RPMI7951 (cell line): ENCODE results near the gene DYNLT5. TPM values are rescaled to one million over a fixed set of nuclear protein-coding genes. Genes with fewer than 3 reads are reported as not detected.
"Not testable (repeated sequence)": the region's sequence is repeated elsewhere in the genome, so short reads cannot be mapped to it uniquely, and the experiment has no call there.

Experiments used
- DNase-seq: peaks from one replicate; pipeline ENCODE4 v3.0.0-alpha.2; 2012; ENCODE audit warnings: low read depth
- total RNA-seq: library from RNA; depleted of rRNA; stranded (reverse); fragments of >200 nt; shearing (Covaris generic); gene quantifications from 2 replicates; pipeline ENCODE4 v1.2.3, GENCODE V29; 2014

DYNLT5 gene
- total RNA-seq, 1 experiment from 2014 or later, result not detected

DNA sequence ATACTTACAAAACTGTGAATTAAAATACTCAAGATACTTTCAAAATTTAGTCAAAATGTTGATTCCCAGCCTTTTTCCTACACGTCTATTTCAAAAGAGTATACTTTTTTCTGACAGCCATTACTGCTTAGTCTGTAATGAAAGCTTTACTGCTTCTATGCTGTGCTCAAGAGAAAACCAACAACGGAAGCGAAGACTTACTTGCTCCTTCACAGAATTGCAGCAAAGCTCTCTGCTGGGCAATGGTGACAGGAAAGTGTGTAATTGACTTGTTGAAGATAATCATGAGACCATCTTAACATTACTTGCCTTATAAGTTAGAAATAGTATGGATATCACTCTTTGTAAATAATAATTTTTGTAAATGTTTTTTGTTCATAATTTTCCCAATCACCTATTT lies 1.7 kb upstream of the DYNLT5 start:
- no peak for DNase-seq

GRCh38 chr1:66751160-66751559 lies 1.1 kb upstream of the DYNLT5 start:
- DNase-seq, result no peak

- DNase-seq, result no peak
These were observed 562 bp downstream of the DYNLT5 start for GRCh38 chr1:66752671-66753371.

DNA sequence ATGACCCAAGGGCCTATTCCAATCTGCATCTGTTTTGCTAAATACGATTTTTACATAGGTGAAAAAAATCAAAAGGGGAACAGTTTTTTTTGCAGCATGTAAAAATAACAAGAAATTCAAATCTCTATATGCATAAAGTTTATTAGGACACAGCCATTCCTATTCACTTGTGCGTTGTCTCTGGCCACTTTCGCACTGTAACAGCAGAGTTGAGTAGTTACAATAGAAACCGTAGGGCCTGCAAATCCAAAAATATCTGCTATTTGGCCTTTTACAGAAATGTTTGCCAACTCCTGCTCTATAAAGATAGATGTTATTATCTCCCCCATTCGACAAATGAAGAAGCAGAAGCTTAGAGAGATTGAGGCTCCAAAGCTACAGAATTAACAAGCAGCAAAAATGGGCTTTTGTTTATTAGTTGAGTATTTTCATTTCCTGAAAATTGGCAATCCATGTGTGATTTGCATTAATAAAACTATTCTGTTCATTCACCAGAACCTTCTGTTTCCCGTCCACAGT lies 5.5 kb downstream of the DYNLT5 start:
- DNase-seq, result no peak

- DNase-seq, result peak; percentile 6
These were observed 6.0 kb downstream of the DYNLT5 start for GRCh38 chr1:66758241-66758755.

DNA sequence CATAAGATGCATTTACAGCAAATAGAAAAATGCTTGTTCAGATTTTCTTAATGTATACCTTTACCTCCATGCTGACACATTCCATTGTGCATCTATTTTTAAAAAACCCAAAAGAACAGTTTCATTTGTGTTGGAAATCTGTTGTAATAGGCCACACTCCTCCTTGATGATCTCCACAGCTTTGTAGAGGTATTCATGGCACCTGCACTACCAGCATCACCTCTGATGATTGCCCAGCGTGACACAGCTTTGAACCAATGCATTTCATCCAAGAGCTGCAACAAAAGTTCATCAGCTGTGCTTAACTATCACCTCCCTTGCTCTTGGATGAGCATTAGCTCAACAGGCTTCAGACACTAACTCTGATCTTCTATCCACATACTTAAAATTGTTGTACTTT lies 8.2 kb downstream of the DYNLT5 start:
- no peak for DNase-seq

DNA sequence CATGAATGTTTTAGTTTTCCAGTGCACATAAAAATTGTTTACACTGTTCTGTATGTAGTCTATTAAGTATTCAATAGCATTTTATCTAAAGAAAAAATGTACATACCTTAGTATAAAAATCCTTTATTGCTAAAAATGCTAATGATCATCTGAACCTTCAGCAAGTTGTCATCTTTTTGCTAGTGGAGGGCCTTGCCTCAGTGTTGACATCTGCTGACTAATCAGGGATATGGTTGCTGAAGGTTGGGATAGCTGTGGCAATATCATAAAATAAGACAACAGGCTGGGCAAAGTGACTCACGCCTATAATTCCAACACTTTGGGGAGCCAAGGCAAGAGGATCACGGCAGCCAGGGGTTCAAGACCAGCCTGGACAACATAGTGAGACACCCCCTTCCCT lies 9.0 kb downstream of the DYNLT5 start:
- peak; percentile 9 for DNase-seq

GRCh38 chr1:66764994-66765578 lies 12.8 kb downstream of the DYNLT5 start:
- DNase-seq, result peak; percentile 55

DNA sequence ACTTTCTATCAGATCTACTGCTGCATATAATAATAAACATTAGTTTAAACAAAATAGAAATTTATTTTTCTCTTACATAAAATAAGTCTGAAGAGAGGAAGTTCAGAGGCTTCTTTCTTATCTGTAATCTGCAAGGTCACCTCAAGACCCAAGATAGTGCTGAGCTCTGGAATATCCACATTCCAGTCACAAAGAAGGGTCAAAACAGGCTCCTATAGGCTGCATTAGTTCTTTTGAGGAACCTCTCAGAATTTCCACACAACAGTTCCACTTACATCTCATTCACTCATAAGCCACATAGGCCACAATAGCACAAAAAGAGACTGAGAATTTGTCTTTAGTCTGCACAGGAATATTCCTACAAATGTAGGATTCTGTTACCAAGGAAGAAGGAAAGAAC lies 15.4 kb downstream of the DYNLT5 start:
- no peak for DNase-seq

DNA sequence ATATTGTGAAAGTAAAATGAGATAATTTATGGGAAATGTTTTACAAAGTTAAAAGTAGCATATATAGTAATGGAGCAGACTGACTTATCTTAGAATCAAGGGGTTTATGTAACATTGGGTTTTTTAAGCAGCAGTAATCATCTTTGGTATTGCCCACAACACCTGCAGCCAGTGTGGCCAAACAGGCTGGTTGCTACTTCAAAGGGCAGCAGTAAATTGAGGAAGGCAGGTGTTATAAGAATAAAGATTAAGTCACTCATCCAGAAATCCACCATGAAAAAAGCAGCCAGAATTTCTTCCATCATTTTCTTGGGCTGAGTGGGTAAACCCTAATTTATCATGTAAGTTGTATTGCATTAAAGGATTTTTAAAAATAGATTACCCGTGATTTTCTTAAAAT lies 16.7 kb downstream of the DYNLT5 start:
- no peak for DNase-seq

DNA sequence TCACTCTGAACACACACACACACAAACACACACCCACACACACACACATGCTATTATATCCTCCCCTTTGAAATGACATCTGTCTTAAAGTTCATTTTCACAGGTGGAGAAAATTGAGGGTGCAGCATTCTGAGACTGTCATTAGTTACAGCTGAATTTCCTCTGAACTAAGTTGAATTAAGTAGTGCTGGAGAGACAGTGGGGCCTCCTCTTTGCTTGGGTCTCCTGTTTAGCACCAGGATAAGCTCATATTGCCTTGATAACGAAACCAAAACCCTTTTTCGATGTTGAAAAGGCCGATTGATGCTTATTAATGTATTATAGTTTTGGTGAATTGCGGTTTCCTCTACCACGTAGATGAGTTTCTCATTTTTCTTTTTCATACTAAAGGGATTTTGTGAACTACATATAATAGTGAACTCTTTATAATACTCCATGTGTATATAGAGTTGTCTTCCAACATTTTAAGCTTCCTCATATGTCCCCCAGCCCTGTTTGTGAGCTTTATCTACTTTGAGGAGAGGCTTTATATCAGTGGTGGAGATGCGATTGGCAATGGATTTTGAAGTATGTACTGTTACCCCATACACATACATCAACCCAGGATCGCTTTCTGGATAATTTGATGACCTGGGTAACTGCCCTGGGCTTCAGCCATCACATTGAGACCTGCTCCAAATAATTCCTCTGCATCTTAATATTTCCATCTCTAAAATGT lies 17.4 kb downstream of the DYNLT5 start:
- peak; percentile 56 for DNase-seq

GRCh38 chr1:66770240-66770639 lies 18.0 kb downstream of the DYNLT5 start:
- DNase-seq, result no peak

DNA sequence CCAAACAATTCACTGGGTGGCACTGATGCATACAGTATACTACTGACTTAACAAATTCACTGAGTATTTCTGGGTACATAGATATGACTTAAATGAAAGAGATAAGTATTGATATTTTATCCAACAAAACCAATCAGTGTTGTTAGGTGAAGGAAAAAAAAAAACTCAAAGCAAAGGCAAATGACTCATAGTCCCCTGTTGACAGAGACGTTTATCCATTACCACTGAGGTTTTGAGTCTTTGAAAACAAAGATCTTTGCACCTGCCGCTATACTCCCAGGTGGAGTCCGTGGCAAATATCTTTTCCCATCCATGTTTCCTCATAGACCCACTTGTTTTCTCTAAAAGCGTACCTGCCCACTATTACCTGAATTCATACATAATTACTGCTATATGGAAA lies 18.4 kb downstream of the DYNLT5 start:
- DNase-seq, result no peak

DNA sequence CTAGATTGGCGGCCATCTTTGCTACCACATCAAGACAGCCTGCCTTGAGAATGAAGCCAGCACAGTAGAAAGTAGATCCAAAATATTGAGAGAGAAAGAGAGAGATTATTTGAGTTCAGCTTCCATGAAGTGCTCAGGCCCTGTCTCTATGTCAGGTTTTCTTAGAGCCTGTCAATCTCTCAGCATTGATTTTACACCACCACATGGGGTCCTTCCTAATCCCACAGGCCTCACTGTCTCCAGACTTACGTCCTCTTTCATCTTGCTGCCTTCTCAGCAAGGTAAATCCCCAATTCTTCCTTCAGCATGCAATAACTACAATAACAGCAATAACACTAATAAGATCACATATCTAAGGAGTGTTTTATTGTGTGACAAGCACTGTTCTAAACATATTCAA lies 21.0 kb downstream of the DYNLT5 start:
- no peak for DNase-seq

GRCh38 chr1:66774438-66774837 lies 22.2 kb downstream of the DYNLT5 start:
- DNase-seq, result no peak

- DNase-seq, result no peak
These were observed 23.4 kb downstream of the DYNLT5 start for GRCh38 chr1:66775646-66776045.

DNA sequence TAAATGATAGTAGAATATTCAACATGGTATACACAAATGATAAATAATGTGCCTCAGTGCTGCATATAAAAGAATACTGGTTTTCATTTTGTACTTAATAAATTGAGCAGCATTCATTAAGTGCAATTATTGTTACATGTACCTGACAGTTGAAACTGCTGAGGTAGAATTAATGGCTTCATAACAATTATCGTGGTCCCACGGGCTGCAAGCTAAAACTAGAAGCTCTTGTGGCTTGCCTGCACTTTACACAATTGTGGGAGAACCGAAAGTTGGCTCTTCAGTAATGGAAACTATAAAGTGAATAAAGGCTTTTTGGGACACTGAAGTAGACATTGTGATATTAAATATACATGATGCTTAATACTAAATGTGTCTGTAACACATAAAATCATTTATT lies 25.6 kb downstream of the DYNLT5 start:
- DNase-seq, result peak; percentile 11

GRCh38 chr1:66778266-66778665 lies 26.0 kb downstream of the DYNLT5 start:
- peak; percentile 15 for DNase-seq

DNA sequence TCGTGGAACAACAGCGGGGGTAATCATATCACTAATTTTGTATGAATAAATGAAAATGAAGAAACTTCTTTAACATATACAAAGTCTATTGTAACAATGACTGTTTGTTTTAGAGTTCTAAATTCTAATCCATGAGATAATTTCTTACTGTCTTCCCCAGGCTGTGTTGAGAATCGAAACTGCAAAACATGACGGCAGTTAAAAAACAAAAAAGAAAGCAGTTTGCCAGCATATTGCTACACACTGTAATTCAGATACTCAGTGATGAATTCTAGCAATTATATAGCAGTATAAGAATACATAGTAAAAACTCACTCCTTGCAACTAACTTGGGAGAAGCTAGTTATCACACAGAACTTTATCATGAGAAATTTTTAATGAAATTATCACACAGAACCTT lies 26.7 kb downstream of the DYNLT5 start:
- peak; percentile 28 for DNase-seq

GRCh38 chr1:66779475-66780078 lies 27.3 kb downstream of the DYNLT5 start:
- no peak for DNase-seq

GRCh38 chr1:66785800-66786199 lies 33.5 kb downstream of the DYNLT5 start:
- DNase-seq, result not testable (repeated sequence)

- no peak for DNase-seq
These were observed 35.4 kb downstream of the DYNLT5 start for GRCh38 chr1:66787641-66788040.
